Fibroblast of skin of right quadriceps (primary cell): ENCODE data around the gene THYN1.

Source experiments
- DNase-seq: peaks from one replicate; pipeline ENCODE4 v3.0.0-alpha.2; 2013

The THYN1 gene

DNA sequence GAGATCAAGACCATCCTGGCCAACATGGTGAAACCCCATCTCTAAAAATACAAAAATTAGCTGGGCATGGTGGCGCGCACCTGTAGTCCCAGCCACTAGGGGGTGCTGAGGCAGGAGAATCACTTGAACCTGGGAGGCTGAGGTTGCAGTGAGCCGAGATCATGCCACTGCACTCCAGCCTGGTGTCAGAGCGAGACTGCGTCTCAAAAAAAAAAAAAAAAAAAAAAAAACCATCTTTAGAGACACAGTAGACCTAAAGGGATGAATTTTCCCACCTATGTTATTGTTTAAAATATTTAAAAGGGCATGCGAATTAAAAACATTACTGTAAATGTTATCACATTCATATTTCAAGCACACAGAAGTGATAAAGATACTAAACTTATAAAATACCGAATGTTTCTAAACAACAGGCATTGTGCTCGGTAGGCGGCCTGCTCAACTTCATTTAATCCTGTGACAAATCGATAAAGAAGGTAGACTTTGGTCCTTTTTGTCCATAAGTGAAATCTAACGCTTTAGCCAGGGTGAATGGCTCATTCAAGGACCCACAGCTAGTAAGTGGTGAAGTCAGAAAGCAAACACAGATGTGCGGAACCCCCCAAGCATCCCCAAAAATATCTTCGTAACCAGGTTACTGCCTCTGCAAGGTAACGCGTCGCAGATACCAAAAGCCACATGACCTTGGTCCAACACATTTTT lies 45.5 kb downstream of the THYN1 start:
- peak; percentile 7 for DNase-seq

DNA sequence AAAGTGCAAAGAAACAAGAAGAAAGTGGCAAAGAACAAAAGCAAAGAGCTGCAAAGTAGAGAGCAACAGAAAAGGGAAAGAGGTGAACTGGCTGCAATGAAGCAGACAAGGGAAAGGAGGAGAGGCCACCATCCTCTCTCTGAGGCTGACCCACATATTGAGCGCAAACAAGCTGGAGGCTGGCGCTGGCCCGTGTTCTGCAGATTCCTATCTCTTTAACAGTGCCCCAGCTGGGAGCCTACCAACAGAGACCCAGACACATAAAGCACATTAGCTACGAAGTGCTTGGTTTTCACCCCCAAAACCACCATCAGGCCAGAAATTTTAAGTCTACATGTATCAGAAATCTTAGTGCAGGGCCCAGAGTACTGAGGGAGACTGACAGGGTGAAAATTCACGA lies 47.0 kb downstream of the THYN1 start:
- no peak for DNase-seq

DNA sequence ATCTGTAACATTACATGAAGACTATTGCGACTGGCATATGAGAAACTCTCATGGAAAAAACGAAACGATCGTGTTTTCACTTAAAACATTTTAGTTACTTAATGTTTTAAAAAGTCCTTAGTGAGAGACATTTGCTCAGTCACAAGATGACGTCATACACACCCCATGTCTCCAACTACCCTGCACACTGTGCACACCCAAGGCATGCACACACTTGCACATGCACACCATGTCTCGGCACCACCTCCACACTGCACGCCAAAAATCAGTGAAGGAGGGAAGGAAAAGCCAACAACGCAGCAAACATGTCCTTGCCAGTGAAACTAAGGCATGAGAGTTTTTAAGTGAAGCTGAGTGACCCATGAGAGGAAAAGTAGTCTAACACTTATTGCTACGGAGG lies 47.4 kb downstream of the THYN1 start:
- DNase-seq = no peak

DNA sequence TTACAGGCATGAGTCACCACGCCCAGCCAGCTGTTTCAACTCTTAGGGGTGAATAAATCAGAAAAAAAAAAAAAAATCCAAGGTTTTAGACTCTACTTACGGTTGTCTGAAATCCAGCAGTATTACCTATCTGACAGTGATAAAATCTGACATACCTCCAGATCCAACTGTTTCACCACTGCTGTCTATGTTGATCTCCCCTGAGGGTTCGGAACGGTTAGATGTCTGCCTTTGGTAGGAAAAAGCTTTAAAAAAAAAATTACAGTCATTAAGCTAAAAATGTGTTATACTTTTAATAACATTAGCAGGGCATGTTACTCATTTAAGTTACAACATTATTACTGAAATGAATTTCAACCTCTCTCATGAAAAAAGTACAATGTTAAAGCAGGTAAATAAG lies 50.5 kb downstream of the THYN1 start:
- no peak for DNase-seq

DNA sequence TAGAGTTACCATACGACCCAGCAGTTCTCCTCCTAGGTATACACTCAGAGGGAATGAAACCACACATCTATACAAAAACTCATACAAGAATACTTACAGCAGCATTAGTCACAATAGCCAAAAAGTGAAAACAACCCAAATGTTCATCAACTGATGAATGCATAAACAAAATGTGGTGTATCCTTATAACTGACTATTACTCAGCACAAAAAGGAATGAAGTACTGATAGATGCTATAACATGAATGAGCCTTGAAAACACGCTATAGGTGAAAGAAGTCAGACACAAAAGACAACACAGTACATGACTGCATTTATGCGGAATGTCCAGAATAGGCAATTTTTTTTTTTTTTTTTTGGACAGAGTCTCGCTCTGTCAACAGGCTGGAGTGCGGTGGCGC lies 52.5 kb downstream of the THYN1 start:
- no peak for DNase-seq

DNA sequence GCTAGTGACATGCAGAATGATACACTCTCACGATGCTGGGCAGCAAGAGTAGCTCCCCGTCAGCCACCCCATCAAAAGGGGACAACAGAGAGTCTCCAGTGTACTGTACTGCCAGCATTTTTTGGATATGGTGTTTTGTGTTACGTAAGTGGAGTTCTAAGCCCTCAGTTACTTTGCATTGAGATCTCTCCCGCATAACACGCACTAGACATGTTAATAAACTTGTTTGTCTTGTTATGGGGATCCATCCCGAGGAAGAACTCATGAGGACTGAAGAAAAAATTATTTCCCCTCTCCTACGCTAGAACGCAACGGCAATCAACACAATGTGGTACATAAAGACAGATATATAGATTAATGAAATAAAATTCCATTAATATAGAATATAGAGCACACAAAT lies 53.6 kb downstream of the THYN1 start:
- no peak for DNase-seq
